CD8-positive, alpha-beta memory T cell (primary cell): ENCODE results near the gene SDCCAG8. TPM values are rescaled to one million over a fixed set of nuclear protein-coding genes. Genes with fewer than 3 reads are reported as not detected.

Experiments
- CTCF ChIA-PET: fragments of 350-600 bp; sonication (Branson Sonifier 250); formaldehyde crosslinking; loops from one replicate; lab custom pipeline; 2021; ENCODE audit warnings: antibody characterized with exemption; lab: Charles Lee
- POLR2A ChIA-PET: fragments of 350-600 bp; sonication (Branson Sonifier 250); formaldehyde crosslinking; loops from one replicate; lab custom pipeline; 2021; ENCODE audit warnings: antibody characterized with exemption; lab: Charles Lee
- DNase-seq, 5 donors: peaks; one replicate each; pipeline versions ENCODE4 v3.0.0 to v3.0.0-alpha.2; 2020 to 2022; ENCODE audit warnings: mixed read lengths in 1 of 5
- H3K27ac ChIP-seq: one replicate; pipeline ENCODE4 v1.7.0; 2013; ENCODE audit warnings: low read depth, mild to moderate bottlenecking, low read length, moderate library complexity
- H3K27me3 ChIP-seq: 2 replicates; pipeline ENCODE4 v1.7.0; 2013; ENCODE audit warnings: low read length, mild to moderate bottlenecking; ENCODE audit not compliant: insufficient read depth, poor library complexity, severe bottlenecking
- H3K36me3 ChIP-seq: 2 replicates; pipeline ENCODE4 v1.7.0; 2013; ENCODE audit warnings: mild to moderate bottlenecking, low read length, moderate library complexity; ENCODE audit not compliant: insufficient read depth
- H3K4me1 ChIP-seq: 2 replicates; pipeline ENCODE4 v1.7.0; 2013; ENCODE audit warnings: mild to moderate bottlenecking, low read length, moderate library complexity; ENCODE audit not compliant: insufficient read depth
- H3K4me3 ChIP-seq: 2 replicates; pipeline ENCODE4 v1.7.0; 2013; ENCODE audit warnings: mild to moderate bottlenecking, low read length
- H3K9me3 ChIP-seq: 2 replicates; pipeline ENCODE4 v1.7.0; 2013; ENCODE audit warnings: mild to moderate bottlenecking, low read length
- H3K27ac Mint-ChIP-seq, 8 donors: one replicate each; pipeline ENCODE4 v1.8.0; 2020 to 2021; ENCODE audit warnings: mixed read lengths in 8 of 8, mild to moderate bottlenecking in 6 of 8, inconsistent platforms in 3 of 8, moderate library complexity in 3 of 8
- H3K27me3 Mint-ChIP-seq, 2 donors: one replicate each; pipeline ENCODE4 v1.8.0; 2020 to 2021; ENCODE audit warnings: mixed read lengths in 2 of 2, mild to moderate bottlenecking in 1 of 2, moderate library complexity in 1 of 2
- H3K36me3 Mint-ChIP-seq, 3 donors: one replicate each; pipeline ENCODE4 v1.8.0; 2020 to 2021; ENCODE audit warnings: mixed read lengths in 3 of 3, inconsistent platforms in 1 of 3, mild to moderate bottlenecking in 1 of 3
- H3K4me1 Mint-ChIP-seq, 3 donors: one replicate each; pipeline ENCODE4 v1.8.0; 2020 to 2021; ENCODE audit warnings: mixed read lengths in 3 of 3, inconsistent platforms in 1 of 3, mild to moderate bottlenecking in 1 of 3
- H3K4me3 Mint-ChIP-seq, 7 donors: one replicate each; pipeline ENCODE4 v1.8.0; 2020 to 2021; ENCODE audit warnings: mixed read lengths in 7 of 7, mild to moderate bottlenecking in 6 of 7, moderate library complexity in 4 of 7, inconsistent platforms in 2 of 7
- H3K9me3 Mint-ChIP-seq, 5 donors: one replicate each; pipeline ENCODE4 v1.8.0; 2020 to 2022; ENCODE audit warnings: mixed read lengths in 5 of 5, mild to moderate bottlenecking in 3 of 5, moderate library complexity in 2 of 5, inconsistent platforms in 1 of 5
- polyA plus RNA-seq: library from polyadenylated mRNA; unstranded; fragments of 300-500 nt; fragmentation: Illumina TruSeq; gene quantifications from one replicate; pipeline ENCODE4 v1.2.3, GENCODE V29; 2021
- total RNA-seq, 2 experiments: library from RNA; stranded (reverse); gene quantifications; one replicate each; pipeline ENCODE4 v1.2.3, GENCODE V29; 2021

SDCCAG8 gene
- total and polyA plus RNA-seq, 3 experiments from 2014 or later, result 17.8 to 22.3 (median 18.3) TPM

GRCh38 chr1:243287652-243288051 is 31.8 kb downstream of the SDCCAG8 start:
- peak overlapping the region in 2 of 8 donors; percentile 61 to 88 for H3K27ac Mint-ChIP-seq
- H3K4me1 Mint-ChIP-seq, result peaks cover 11 to 20% (median 12%) of the 10 kb centered on the region in 3 donors
- H3K9me3 Mint-ChIP-seq, result peaks cover 0 to 6% (median 2%) of the 10 kb centered on the region in 5 donors
- Histone ChIP-seq H3K4me1 (no peaks in the 10 kb centered on the region), H3K27me3 (no peaks in the 10 kb centered on the region), H3K9me3 (no peaks in the 10 kb centered on the region), H3K27ac (no peak overlapping the region), H3K36me3 (no peaks in the 10 kb centered on the region), H3K4me3 (no peak overlapping the region)
- H3K36me3 Mint-ChIP-seq, result peaks cover 43 to 79% (median 48%) of the 10 kb centered on the region in 3 donors
- no peak overlapping the region for H3K4me3 Mint-ChIP-seq
- no peaks in the 10 kb centered on the region for H3K27me3 Mint-ChIP-seq
- ChIA-PET POLR2A (no interaction called here), CTCF (no interaction called here)
- no peak for DNase-seq

- Mint-ChIP-seq H3K36me3 (peaks cover 45 to 81% (median 50%) of the 10 kb centered on the region in 3 donors), H3K4me1 (peaks cover 11 to 20% (median 12%) of the 10 kb centered on the region in 3 donors), H3K27ac (peak overlapping the region in 1 of 8 donors; percentile 88), H3K9me3 (peaks cover 3 to 6% (median 6%) of the 10 kb centered on the region in 5 donors), H3K4me3 (no peak overlapping the region), H3K27me3 (no peaks in the 10 kb centered on the region)
- ChIA-PET POLR2A (no interaction called here), CTCF (no interaction called here)
- H3K4me1 ChIP-seq, result no peaks in the 10 kb centered on the region
- no peak overlapping the region for H3K4me3 ChIP-seq
- no peaks in the 10 kb centered on the region for H3K9me3 ChIP-seq
- H3K27ac ChIP-seq, result no peak overlapping the region
- H3K27me3 ChIP-seq, result no peaks in the 10 kb centered on the region
- no peak for DNase-seq
- no peaks in the 10 kb centered on the region for H3K36me3 ChIP-seq
Observed at GRCh38 chr1:243288062-243288461, 32.2 kb downstream of the SDCCAG8 start.

DNA sequence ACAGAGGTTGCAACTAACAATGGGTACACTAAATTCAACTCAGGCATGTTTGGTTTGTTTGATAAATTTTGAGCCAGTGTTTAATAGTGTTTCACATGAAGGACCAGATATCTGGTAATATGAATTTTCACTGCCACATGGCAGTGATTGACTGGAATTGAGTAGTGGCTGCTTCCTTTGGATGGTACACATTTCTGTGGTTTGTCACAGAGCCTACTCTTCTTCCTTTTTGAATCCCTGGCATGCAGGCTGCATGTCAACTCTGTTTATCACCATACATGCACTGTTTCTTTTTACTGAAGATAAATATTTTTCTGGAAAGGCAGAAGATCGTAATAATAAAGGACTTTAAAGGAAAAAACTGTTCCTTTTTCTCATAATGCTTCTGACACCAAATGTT is 35.5 kb downstream of the SDCCAG8 start:
- Histone ChIP-seq H3K9me3 (no peaks in the 10 kb centered on the region), H3K4me3 (no peak overlapping the region), H3K36me3 (no peaks in the 10 kb centered on the region), H3K27ac (no peak overlapping the region), H3K27me3 (no peaks in the 10 kb centered on the region), H3K4me1 (no peaks in the 10 kb centered on the region)
- Mint-ChIP-seq H3K4me1 (peaks cover 11 to 14% (median 12%) of the 10 kb centered on the region in 3 donors), H3K9me3 (peaks cover 5 to 28% (median 23%) of the 10 kb centered on the region in 5 donors), H3K27me3 (no peaks in the 10 kb centered on the region), H3K4me3 (no peak overlapping the region), H3K27ac (no peak overlapping the region), H3K36me3 (peaks cover 58 to 83% (median 75%) of the 10 kb centered on the region in 3 donors)
- DNase-seq, result no peak
- POLR2A ChIA-PET, result no interaction called here
- CTCF ChIA-PET, result no interaction called here

- Mint-ChIP-seq H3K9me3 (peaks cover 5 to 28% (median 23%) of the 10 kb centered on the region in 5 donors), H3K36me3 (peaks cover 60 to 82% (median 81%) of the 10 kb centered on the region in 3 donors), H3K27ac (no peak overlapping the region), H3K4me1 (peaks cover 9 to 11% (median 10%) of the 10 kb centered on the region in 3 donors), H3K4me3 (no peak overlapping the region), H3K27me3 (no peaks in the 10 kb centered on the region)
- ChIA-PET CTCF (no interaction called here), POLR2A (no interaction called here)
- Histone ChIP-seq H3K36me3 (no peaks in the 10 kb centered on the region), H3K4me3 (no peak overlapping the region), H3K27ac (no peak overlapping the region), H3K27me3 (no peaks in the 10 kb centered on the region), H3K9me3 (no peaks in the 10 kb centered on the region), H3K4me1 (no peaks in the 10 kb centered on the region)
- no peak for DNase-seq
Observed at GRCh38 chr1:243292117-243292516, 36.3 kb downstream of the SDCCAG8 start.

GRCh38 chr1:243293941-243294722 is 38.3 kb downstream of the SDCCAG8 start:
- no peaks in the 10 kb centered on the region for H3K4me1 ChIP-seq
- H3K27ac ChIP-seq, result no peak overlapping the region
- Mint-ChIP-seq H3K27ac (no peak overlapping the region), H3K36me3 (peaks cover 62 to 88% (median 81%) of the 10 kb centered on the region in 3 donors), H3K4me3 (no peak overlapping the region), H3K27me3 (no peaks in the 10 kb centered on the region), H3K9me3 (peaks cover 5 to 28% (median 23%) of the 10 kb centered on the region in 5 donors), H3K4me1 (no peaks in the 10 kb centered on the region)
- POLR2A ChIA-PET, result no interaction called here
- DNase-seq, result no peak
- no peaks in the 10 kb centered on the region for H3K9me3 ChIP-seq
- no peaks in the 10 kb centered on the region for H3K36me3 ChIP-seq
- CTCF ChIA-PET, result no interaction called here
- H3K4me3 ChIP-seq, result no peak overlapping the region
- H3K27me3 ChIP-seq, result no peaks in the 10 kb centered on the region

- Histone ChIP-seq H3K36me3 (no peaks in the 10 kb centered on the region), H3K4me3 (no peak overlapping the region), H3K9me3 (no peaks in the 10 kb centered on the region), H3K4me1 (no peaks in the 10 kb centered on the region), H3K27ac (no peak overlapping the region), H3K27me3 (no peaks in the 10 kb centered on the region)
- POLR2A ChIA-PET, result no interaction called here
- Mint-ChIP-seq H3K4me3 (no peak overlapping the region), H3K27ac (no peak overlapping the region), H3K4me1 (no peaks in the 10 kb centered on the region), H3K9me3 (peaks cover 5 to 28% (median 23%) of the 10 kb centered on the region in 5 donors), H3K27me3 (no peaks in the 10 kb centered on the region), H3K36me3 (peaks cover 59 to 88% (median 78%) of the 10 kb centered on the region in 3 donors)
- DNase-seq, result no peak
- CTCF ChIA-PET, result no interaction called here
Observed at GRCh38 chr1:243294723-243295121, 38.9 kb downstream of the SDCCAG8 start.

DNA sequence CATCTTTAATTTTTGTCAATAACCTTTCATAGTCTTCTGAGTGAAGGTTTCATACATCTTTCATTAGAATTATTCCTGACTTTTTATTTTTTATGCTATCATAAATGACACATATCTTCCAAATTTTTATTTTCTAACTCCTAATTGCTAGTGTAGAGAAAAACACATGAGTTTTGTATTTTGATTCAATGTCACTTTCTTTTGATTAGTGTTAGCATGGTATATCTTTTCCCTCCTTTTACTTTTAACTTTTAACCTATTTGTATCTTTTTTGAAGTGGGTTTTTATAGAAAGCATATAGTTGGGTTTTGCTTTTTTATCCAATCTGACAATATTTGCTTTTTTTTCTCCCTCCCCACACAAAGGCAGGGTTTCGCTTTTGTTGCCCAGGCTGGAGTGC is 43.2 kb downstream of the SDCCAG8 start:
- Mint-ChIP-seq H3K36me3 (peaks cover 39 to 68% (median 60%) of the 10 kb centered on the region in 3 donors), H3K27ac (no peak overlapping the region), H3K9me3 (peaks cover 3 to 14% (median 13%) of the 10 kb centered on the region in 5 donors), H3K4me1 (no peaks in the 10 kb centered on the region), H3K27me3 (no peaks in the 10 kb centered on the region), H3K4me3 (no peak overlapping the region)
- no peaks in the 10 kb centered on the region for H3K9me3 ChIP-seq
- no peaks in the 10 kb centered on the region for H3K27me3 ChIP-seq
- POLR2A ChIA-PET, result no interaction called here
- no peaks in the 10 kb centered on the region for H3K36me3 ChIP-seq
- no peak overlapping the region for H3K27ac ChIP-seq
- H3K4me1 ChIP-seq, result no peaks in the 10 kb centered on the region
- no peak for DNase-seq
- CTCF ChIA-PET, result no interaction called here
- H3K4me3 ChIP-seq, result no peak overlapping the region

GRCh38 chr1:243301059-243301458 is 45.2 kb downstream of the SDCCAG8 start:
- no peak overlapping the region for H3K27ac Mint-ChIP-seq
- no peaks in the 10 kb centered on the region for H3K27me3 ChIP-seq
- H3K4me1 Mint-ChIP-seq, result no peaks in the 10 kb centered on the region
- DNase-seq, result no peak
- H3K4me3 ChIP-seq, result no peak overlapping the region
- H3K9me3 ChIP-seq, result no peaks in the 10 kb centered on the region
- H3K9me3 Mint-ChIP-seq, result peaks cover 0 to 3% (median 0%) of the 10 kb centered on the region in 5 donors
- ChIA-PET CTCF (no interaction called here), POLR2A (no interaction called here)
- no peak overlapping the region for H3K4me3 Mint-ChIP-seq
- H3K36me3 ChIP-seq, result no peaks in the 10 kb centered on the region
- H3K36me3 Mint-ChIP-seq, result peaks cover 29 to 52% (median 49%) of the 10 kb centered on the region in 3 donors
- no peak overlapping the region for H3K27ac ChIP-seq
- no peaks in the 10 kb centered on the region for H3K4me1 ChIP-seq
- no peaks in the 10 kb centered on the region for H3K27me3 Mint-ChIP-seq
